Astrocyte of the hippocampus (primary cell): ENCODE data around the gene SH2D3C.

ENCODE experiments used
- DNase-seq: peaks from one replicate; pipeline ENCODE4 v3.0.0; 2011; ENCODE audit warnings: low read depth, low spot score

SH2D3C gene

GRCh38 chr9:127698985-127699670 is 79.3 kb downstream of the SH2D3C start:
- DNase-seq, result peak; percentile 97

GRCh38 chr9:127698386-127698785 is 80.1 kb downstream of the SH2D3C start:
- DNase-seq, result no peak

GRCh38 chr9:127697575-127697974 is 80.9 kb downstream of the SH2D3C start:
- DNase-seq, result no peak

- no peak for DNase-seq
Observed at GRCh38 chr9:127694890-127695720, 83.4 kb downstream of the SH2D3C start.

- DNase-seq, result no peak
Observed at GRCh38 chr9:127693697-127694096, 84.8 kb downstream of the SH2D3C start.

- DNase-seq, result no peak
Observed at GRCh38 chr9:127693143-127693542, 85.3 kb downstream of the SH2D3C start.

- no peak for DNase-seq
Observed at GRCh38 chr9:127692071-127692470, 86.4 kb downstream of the SH2D3C start.

GRCh38 chr9:127690735-127691134 is 87.7 kb downstream of the SH2D3C start:
- no peak for DNase-seq

- DNase-seq, result no peak
Observed at GRCh38 chr9:127689329-127690000, 89.0 kb downstream of the SH2D3C start.
